HG03159 (cell line): ENCODE results near the gene CCDC154.
"Not testable (repeated sequence)": the region's sequence is repeated elsewhere in the genome, so short reads cannot be mapped to it uniquely, and the experiment has no call there.

Experiments
- ATAC-seq: cut with Tn5 transposase; IDR thresholded peaks from one replicate; pipeline ENCODE4 v1.9.1; 2021; ENCODE audit warnings: mild to moderate bottlenecking, moderate library complexity; ENCODE audit not compliant: unreplicated experiment

The CCDC154 gene, protein sequence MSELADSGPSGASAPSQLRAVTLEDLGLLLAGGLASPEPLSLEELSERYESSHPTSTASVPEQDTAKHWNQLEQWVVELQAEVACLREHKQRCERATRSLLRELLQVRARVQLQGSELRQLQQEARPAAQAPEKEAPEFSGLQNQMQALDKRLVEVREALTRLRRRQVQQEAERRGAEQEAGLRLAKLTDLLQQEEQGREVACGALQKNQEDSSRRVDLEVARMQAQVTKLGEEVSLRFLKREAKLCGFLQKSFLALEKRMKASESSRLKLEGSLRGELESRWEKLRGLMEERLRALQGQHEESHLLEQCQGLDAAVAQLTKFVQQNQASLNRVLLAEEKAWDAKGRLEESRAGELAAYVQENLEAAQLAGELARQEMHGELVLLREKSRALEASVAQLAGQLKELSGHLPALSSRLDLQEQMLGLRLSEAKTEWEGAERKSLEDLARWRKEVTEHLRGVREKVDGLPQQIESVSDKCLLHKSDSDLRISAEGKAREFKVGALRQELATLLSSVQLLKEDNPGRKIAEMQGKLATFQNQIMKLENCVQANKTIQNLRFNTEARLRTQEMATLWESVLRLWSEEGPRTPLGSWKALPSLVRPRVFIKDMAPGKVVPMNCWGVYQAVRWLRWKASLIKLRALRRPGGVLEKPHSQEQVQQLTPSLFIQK

DNA sequence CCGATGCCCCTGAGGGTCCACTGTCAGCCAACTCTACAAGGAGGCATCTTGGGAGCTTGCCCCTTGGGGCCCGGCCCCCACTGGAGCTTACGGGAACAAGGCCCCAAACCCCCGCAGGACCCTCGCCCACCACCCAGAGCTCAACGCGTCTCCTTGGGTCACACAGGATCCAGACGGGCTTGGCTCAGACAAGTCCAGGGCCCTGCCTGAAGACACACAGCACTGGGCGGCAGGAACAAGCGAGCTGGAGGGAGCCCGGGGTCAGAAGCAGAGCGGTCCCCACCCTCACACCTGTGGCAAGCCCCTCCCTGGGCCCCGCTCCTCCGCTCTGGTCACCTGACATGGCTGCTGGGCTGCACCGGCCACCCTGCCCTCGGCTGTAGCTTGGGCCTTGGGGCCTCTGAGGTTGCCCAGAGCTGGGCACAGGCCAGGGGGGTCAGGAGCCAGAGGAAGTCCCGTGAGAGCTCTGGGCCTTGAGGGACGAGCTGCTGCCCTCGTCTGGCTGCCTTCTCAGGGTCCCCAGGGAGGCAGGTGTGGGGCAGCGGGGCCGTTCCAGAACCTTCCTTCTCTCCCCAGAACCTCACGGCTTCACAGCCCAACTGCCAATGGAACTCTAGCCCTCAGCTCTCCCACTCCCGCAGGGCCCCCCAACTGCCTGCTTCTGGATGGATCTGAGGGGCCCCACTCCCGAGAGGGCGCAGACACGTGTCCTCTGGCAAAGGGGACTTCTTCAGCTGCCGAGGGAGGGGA lies at the start of gene CCDC154:
CCDC154 (minus strand) TSS at position 577 of the 750 bp plus-strand sequence; CDS start at position 343, 234 bp downstream.
- ATAC-seq, result no peak

DNA sequence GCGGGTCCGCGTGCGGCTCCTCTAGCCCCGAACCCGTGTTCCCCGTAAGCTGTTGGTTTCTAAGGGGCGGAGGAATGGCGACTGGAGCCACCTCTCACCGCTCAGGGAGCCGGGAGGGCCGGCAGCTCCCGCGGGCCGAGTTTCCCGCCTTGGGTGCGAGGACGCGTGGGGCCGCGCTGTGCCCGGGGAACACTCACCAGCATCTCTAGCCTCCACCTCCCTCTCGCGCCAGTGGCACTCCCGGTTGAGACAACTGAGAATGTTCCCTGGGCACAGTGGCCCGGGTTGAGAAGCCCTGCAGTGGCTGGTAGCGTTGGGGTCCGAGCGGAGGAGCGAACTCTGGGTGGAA lies 49.4 kb upstream of the CCDC154 start:
- peak; percentile 16 for ATAC-seq

DNA sequence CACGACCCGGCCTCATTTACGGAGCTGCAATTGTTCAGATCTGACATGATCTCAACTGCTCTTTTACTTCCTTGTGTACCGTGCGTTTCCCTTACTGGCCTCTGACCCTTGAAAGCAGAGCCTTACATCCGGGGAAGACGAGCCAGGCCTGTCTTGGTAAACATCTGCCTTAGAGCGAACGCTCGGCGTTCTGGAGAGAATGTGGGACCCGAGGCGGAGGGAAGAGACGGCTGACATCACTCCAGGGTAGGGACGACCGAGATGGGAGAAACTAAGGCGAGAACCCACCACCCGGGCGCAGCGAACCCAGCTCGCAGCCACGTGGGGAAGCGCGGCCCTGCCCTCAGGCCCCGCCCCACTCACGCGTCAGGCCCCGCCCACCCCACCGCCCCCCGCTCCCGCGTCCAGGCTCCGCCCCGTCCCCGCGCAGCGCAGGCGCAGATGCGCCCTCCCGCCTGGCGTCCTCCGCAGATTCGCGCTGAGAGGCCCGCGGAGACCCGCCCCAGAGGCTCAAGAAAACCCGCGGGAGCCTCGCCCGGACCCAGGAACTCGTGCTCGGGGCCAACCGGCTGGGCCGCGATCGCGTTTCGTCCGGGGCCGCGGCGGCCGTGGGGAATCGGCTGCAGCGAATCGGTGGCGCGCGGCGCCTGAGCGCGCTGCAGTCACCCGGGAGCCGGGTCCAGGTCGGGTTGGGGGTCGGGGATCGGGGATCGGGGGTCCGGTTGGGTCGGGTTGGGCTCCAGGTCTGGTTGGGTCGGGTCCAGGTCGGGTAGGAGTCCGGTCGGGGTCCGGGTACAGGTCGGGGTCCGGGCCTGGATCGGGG lies 48.8 kb upstream of the CCDC154 start, which contains the start of gene TELO2:
TELO2 (plus strand) TSS at position 438 of the 823 bp plus-strand sequence. CDS start 922 bp downstream, outside the sequence.
- peak; percentile 70 for ATAC-seq

DNA sequence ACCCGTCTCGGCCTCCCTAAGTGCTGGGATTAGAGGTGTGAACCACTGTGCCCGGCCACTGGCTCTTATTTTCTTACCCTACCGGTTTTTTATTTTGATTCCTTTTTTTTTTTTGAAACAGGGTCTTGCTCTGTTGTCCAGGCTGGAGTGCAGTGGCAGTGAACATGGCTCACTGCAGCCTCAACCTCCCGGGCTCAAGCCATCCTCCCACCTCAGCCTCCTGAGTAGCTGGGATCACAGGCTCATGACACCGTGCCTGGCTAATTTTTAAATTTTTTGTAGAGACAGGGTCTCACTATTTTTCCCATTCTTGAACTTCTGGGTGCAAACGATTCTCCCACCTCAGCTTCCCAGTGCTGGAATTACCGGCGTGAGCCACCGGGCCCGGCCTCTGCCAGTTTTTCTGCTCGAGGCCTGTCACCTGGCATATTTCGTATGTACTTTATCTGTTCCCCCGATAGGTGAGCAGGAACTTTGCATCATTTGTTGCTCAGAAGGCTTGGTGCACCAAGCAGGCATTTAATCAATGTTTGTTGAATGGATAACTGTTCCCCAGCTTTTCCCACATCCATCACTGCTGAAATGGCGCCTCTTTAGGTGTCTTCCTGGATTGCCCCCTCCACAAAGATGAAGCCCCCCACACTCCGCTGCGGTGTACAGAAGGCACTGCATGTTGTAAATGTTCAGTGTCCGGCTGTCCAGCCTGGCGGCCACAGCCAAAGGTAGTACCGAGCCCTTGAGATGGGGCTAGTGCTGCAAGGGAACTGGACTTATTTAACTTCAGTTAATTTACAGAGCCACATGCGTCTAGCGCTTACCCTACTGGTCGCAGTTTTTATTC lies 47.9 kb upstream of the CCDC154 start:
- ATAC-seq, result no peak

DNA sequence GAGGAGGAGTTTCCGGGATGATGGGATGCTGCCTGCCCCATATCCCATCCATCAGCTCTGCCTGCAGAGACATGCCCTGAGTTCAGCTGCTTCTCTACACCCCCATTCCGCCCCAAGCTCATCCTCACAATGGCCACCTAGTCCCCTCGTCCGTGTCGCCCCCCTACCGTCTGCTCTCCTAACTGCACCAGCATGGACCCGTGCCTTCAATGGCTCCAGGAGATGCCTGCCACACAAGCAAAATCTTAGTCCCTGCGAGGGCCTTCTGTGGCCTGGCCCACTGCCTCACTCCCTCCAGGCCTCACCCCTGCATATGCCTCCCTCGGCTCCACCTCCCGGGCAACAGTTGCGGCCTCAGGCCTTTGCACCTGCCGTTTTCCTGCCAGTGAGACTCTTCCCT lies 47.0 kb upstream of the CCDC154 start:
- ATAC-seq, result no peak

DNA sequence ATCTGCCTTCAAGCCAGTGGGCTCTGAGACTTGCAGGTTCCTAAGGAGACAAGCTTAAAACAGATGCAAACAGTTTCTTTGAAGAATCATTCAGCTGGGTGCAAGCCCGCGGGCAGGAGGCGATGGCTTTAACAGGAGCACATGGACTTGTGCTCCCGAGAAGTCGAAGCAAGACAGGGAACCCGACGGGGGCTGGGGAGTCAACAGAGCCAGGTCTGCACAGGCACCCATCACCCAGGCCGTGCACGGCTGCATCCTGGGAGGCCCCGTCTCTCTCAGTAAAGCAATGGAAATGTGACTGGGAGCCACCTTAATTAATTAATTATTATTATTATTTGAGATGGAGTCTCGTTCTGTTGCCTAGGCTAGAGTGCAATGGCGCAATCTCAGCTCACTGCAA lies 44.7 kb upstream of the CCDC154 start:
- ATAC-seq, result no peak

DNA sequence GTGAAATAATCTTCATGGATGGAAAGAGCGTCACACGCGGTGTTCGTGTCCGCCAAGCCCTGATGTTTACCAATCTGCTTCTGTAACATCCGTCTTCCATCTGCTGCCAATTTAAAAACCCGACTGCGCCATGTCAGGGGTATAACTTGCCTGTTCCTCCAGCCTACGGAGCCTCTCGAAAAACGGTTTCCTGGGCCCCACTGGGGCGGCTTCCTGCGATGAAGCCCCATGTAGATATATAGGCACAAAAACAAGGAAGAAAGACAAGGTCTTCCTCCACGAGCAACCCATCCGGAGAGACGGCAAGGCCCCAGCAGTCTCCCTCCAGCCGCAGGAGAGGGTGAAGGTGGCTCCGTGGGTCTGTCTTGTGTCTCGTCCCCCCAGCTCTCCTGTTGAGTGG lies 44.3 kb upstream of the CCDC154 start, which contains the start of gene PTX4:
PTX4 (minus strand) TSS at position 326 of the 400 bp plus-strand sequence; CDS start at position 291, 35 bp downstream.
- no peak for ATAC-seq

DNA sequence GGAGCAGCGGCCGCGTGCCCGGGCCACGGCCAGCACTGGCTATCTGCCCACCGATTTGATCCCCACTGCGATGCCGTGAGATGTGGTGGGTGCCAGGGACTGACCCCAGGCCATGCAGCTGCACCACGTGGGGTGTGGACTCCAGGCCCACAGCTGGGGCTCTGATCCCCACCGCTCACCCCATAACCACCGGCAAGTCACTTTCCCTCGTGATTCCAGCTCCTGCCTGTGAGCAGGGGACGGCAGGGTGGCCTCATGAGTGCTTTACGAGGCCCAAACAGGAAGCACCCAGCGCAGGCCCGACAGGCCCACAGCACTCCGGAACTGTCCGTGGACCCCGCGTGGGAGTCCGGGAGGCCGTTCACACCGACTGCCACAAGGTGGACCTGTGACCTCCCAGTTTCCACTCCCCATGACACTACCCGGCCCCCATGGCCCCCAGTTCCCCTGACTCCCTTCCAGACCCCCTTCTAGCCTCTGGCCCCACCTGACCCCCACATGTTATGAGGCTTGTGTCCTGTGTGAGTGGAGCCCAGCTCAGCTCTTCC lies 43.8 kb upstream of the CCDC154 start:
- ATAC-seq, result no peak

DNA sequence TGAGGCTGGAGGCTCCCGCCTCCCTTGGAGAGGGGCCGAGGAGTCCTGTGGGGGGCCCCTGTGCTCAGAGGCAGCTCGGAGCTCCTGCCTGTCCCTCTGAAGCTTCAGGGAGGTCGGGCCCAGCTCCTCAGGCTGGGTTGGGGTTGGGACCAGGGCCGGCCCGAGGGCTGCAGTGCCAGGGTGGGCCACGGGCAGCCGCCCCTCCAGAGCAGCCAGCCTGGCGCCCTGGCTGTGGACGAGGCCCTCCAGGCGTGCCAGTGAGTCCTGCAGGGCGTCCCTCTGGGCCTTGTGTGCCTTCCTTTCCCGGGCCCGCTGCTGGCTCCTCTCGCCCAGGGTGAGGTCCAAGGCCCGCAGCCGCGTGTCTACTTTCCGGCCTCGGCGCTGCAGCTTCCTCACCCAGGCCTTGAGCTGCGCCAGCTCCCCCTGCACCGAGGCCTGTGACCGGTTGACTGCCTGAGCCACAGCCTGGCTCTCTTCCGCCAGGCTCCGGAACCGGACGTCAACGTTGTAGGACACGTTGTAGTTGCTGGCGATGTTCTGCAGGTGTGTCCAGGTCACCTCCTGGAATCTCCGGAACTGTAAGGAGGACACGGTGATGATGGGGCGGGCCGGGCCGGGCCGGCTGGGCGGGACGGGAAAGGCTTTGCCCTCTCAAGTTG lies 43.2 kb upstream of the CCDC154 start:
- no peak for ATAC-seq

DNA sequence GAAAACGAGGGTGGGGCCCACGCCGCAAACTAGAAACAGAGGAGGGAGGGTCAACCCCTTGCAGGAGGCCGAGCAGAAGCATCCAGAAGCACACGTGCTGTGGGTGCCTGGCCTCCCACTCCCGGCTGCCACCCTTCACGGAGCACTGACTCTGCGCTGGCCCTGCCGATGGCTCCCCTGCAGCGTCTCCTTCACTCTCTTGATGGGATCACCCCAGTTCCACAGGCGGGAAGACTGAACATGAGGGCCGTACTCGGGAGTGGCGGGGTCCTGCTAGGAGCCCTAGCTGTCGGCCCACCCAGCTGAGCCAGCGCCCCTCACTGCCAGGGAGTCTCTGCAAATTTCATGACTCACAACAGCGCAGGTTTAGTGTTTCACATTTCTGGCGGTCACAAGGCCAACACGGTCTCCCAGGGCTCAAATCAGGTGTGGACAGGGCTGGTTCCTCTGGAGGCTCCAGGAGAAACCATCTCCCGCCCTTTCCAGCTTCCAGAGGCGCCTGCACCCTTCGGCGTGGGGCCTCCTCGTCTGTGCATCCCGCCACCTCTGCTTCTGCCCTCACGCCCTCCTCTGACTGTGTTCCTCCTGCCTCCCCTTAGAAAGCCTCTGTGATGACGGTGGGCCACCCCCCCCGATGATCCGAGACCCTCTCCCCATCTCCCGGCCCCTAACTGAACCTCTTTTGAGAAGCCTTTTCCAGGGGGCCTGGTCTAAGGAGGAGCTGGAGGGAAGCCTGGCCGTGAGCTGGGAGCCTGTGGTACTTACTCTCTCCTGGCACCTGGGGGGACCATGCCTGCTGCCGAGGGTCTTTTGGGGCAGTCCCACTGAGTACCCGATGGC lies 42.4 kb upstream of the CCDC154 start:
- no peak for ATAC-seq

DNA sequence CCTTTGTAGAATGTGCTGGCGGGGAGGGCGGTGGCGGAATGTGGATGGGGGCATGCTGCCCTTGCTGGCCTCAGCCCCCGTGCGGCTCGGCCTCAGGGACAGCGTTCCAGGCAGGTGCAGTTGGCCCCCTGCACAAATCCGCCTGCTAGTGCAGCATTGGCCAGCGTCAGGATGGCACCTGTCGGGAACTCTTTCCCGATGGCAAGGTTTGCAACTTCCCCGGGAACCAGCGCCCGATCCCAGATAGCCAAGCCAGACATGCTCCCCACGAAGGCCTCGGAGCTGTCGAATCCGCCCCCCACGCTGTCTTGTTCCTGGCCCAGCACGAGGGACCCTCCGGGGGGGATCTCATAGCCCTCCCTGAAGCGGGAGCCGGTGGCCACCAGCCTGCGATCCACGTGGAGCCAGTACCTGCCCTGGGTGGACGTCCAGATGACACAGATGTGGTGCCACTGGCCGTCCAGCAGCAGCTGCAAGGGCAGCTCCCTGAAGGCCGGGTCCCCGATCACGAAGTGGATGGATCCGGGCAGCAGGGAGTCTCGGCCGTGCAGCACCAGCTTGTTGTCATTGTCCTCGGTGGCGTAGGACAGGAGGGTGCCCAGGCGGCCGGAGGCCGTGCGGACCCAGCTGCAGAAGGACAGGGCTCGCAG lies 41.6 kb upstream of the CCDC154 start:
- ATAC-seq, result no peak

DNA sequence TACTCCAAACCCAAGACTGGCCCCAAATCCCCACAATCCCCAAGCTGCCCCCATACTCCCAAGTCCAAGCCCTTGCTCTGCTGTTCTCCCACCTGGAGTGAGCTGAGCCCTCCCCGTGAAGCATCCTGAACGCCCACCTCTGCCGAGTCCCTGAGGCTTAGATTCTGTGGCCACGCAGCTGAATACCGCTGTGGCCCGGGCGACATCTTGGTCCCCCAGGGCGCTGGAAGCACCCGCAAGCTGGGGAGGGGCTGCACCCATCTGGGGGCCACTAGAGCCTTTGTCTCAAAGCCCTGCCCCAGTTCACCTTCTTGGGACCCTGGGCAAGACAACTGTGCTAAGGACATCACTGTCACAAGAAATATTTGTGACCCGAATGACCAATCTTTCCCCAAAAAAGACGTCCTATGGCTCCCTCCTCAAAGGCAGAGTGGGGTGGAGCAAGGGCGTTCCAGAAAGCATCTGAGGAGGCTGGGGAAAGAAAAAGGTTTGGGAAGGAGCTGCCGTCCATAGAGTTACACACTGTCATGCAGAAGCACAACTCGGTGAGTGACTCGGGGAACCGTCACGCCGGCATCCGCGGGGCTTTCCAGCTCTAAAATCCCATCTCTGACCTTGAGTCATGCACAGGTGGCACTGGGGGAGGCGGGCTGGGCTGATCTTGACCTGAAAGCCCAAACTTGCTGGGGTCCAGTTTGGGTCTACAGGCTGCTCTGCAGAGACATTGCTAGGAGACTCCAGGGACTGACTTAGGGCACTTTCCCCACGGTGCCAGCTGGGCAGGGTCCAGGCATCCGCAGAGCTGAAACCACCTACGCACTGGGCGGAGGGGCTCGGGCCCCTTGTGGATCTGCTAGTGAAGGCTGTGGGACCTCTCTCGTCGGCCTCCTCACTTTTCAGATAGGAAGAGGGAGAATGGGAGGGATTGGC lies 37.8 kb upstream of the CCDC154 start:
- no peak for ATAC-seq

DNA sequence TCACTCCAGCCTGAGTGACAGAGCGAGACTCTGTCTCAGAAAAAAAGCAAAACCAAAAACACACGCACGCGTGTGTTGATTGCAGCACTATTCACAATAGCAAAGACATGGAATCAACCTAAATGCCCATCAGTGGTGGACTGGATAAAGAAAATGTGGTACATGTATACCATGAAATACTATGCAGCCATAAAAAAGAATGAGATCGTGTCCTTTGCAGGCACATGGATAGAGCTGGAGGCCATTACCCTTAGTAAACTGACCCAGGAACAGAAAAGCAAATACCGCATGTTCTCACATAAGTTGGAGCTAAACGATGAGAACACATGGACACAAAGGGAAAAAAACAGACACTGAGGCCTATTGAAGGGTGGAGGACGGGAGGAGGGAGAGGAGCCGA lies 34.6 kb upstream of the CCDC154 start:
- ATAC-seq, result not testable (repeated sequence)

DNA sequence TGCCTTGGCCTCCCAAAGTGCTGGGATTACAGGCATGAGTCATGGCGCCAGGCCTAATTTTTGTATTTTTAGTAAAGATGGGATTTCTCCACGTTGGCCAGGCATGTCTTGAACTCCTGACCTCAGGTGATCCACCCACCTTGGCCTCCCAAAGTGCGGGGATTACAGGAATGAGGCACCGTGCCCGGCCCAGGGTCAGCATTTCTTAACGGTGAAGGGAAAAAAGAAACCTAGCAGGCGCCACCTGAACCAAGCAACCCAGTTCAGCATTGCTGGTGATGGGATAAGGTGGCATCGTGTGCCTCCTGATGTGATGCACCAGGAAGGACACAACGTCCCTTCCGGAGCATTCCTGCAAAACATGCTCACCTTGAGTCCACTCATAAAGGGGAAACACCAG lies 32.7 kb upstream of the CCDC154 start:
- no peak for ATAC-seq

DNA sequence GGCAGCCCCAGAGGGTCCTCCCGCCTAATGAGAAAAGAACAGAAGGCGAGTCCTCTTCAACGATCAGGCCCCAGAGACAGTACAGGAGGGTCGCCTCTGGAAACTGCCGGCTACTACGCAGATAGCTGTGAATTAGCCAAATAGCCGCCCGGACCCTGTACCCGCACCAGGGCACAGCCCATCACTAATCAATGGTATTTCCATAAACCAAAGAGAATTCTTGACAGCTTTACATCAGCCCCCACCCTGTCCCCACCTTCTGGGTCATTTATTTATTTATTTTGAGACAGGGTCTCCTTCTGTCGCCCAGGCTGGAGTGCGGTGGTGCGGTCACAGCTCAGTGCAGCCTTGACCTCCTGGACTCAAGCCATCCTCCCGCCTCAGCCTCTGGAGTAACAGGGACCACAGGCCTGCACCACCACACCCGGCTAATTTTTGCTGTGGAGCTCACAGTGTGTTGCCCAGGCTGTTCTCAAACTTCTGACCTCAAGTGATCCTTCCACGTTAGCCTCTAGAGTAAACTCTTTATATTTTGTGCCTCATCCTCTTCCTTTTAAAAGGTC lies 31.3 kb upstream of the CCDC154 start:
- ATAC-seq, result no peak
